Activated CD4-positive, alpha-beta T cell treated with anti-CD3 and anti-CD28 coated beads, Interleukin-2, Interleukin-6, amounts not matched to agents 100 ng/mL and 50 ng/mL, durations not matched to agents 16 hours and 8 hours (primary cell): ENCODE results near the gene LRAT.
"Not testable (repeated sequence)": the region's sequence is repeated elsewhere in the genome, so short reads cannot be mapped to it uniquely, and the experiment has no call there.

Experiments
- DNase-seq: peaks from one replicate; pipeline ENCODE4 v3.0.0-alpha.2; 2020

The LRAT gene

GRCh38 chr4:154743683-154744340, at the start of gene LRAT:
TSS of gene LRAT (plus strand) at chr4:154744000. CDS start at chr4:154744327, 327 bp downstream.
- peak; percentile 48 for DNase-seq

GRCh38 chr4:154707877-154708276, 35.9 kb upstream of the LRAT start:
- DNase-seq, result no peak

DNA sequence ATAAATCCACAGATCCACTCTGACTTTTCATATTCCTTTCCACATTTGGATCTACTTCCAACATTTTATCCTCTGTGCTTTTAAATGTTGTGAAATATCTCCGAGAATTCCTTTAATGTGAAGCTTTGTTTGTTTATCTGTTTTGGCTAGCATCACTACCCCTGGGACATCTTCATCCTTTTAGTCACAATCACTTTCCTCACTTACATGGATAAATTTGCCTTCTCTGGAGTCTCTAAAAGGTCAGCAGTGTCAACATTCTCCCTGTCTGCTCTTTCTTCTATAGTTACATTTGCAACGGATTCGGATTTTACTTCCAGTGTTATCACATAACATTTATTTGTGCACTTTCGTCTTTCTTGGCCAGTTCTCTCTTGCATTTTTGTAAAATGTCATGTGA, 34.2 kb upstream of the LRAT start:
- DNase-seq, result no peak

GRCh38 chr4:154711522-154711921, 32.3 kb upstream of the LRAT start:
- no peak for DNase-seq

GRCh38 chr4:154714339-154715040, 29.3 kb upstream of the LRAT start:
- DNase-seq, result no peak

DNA sequence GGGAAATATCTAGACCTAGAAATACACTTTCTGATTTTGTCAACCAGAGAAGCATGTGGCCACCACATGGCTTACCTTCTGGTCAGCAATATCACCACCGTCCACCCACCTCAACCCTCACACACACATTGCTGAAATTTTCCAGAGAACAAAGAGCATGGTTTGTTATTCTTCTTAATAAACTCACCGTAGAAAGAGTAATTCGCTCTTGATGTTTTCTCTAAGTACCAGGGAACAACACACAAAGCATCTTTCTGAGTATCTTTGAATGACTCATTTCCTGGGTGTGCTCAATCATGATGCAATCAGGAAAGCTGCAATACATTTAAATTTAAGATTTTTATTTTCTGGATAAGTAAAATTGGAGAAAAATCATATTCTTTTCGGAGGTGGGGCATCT, 24.7 kb upstream of the LRAT start:
- DNase-seq, result peak; percentile 29

DNA sequence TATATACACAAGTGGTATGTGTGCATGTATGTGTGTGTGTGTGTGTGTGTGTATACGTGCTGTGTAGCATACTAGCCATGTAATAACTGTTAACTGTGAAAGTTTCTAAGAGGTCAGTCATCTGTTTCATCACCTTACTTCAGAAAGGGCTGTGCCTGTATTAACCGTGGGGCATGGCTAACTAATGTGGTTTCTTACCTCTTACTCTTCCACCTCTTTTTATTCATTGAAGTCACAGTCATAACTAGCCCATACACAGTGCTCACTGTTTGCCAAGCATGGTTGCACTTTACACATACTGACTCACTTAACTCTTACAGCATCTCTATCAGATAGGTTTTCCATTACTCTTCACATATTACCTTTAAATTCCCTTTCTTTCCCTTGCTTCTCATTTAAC, 23.7 kb upstream of the LRAT start:
- peak; percentile 48 for DNase-seq

GRCh38 chr4:154720618-154721267, 23.1 kb upstream of the LRAT start:
- peak; percentile 9 for DNase-seq

DNA sequence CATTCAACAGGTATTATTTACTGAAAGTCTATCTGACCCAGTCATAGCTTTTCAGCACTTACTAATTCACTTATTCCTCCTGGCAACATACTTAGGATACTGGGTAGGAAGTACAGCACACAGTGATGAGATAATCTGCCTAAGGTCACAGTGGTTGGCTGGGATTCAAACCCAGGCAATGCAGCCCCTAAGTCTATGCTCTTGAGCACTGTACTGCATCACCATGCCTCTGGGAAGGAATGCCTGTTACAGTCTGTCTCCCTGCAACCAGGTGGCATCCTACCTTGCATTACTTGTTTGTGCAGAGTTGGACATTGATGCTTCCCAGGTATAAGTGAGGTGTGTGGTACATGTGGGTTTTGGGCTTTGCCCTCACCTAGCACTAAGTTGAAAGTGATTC, 21.5 kb upstream of the LRAT start:
- DNase-seq, result no peak

DNA sequence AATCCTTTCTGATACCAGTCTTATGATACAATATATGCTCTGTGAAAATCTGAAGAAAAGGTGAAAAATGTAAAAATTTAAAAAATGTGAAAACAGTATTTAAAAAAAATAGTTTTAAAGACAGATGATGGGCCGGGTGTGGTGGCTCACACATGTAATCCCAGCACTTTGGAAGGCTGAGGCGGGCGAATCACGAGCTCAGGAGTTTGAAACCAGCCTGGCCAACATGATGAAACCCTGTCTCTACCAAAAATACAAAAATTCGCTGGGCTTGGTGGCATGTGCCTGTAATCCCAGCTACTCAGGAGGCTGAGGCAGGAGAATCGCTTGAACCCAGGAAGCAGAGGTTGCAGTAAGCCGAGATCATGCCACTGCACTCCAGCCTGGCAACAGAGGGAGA, 20.2 kb upstream of the LRAT start:
- DNase-seq, result not testable (repeated sequence)

DNA sequence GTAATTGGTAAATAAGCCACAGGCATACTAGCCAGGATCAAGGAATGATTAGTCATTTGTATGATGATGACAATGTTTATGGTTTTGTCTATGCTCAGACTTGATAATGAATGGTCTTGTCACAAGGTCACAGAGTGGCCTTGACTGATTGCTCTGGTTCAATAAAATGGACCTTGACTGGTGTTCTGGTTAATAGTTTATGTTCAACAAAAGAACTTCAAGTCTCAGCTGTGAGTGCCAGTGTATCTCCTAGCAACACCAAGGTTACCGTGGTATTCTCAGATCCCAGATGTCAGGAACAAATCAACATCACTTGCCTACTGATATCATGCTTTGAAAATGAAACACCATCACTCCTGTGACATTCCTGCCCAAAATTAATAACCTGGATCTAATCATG, 16.3 kb upstream of the LRAT start:
- DNase-seq, result no peak

- DNase-seq, result no peak
Observed at GRCh38 chr4:154731756-154732155, 12.0 kb upstream of the LRAT start.

GRCh38 chr4:154732669-154733068, 11.1 kb upstream of the LRAT start:
- DNase-seq, result no peak

DNA sequence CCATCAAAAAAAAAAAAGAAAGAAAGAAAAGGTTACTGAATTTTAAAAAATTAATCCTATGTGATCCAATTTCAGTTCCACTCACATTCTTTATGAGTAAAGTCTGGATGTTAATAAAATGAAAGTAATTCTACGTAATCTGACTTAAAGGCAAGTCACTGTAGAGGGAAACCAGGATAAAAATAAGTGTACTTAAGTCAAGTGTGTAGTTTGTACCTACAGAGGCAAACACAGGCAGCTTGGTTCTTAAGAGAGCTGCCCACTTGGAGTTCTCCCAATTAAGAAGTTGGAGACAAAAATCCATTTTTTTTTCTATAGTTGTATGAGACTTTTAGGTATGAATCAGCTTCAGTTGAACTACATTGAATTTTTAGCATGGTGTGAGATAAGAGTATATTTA, 7.0 kb upstream of the LRAT start:
- no peak for DNase-seq

GRCh38 chr4:154738426-154738825, 5.4 kb upstream of the LRAT start:
- no peak for DNase-seq

GRCh38 chr4:154739111-154739510, 4.7 kb upstream of the LRAT start:
- DNase-seq, result no peak

DNA sequence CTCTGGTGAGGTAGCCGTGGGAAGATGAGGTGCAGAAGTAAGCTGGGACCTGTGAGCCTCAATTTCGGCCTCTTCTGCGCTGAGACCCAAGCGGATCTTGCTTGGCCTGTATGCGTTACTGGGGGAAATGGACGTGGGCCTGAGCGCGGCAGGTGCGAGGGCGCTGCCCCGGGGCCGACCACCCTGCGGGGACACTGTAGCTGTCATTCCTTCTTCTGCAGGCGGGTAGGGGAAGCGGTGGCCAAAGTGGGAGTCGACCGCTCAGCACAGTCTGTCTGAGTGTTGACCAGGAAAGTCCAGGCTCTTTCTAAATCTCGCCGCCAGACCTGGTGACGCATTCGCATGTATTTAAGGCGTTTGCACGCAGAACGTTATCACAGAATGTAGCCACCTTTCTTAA, 3.3 kb upstream of the LRAT start:
- DNase-seq, result no peak

GRCh38 chr4:154741131-154741665, 2.6 kb upstream of the LRAT start:
- no peak for DNase-seq

- DNase-seq, result no peak
Observed at GRCh38 chr4:154741922-154742850, 1.6 kb upstream of the LRAT start.

GRCh38 chr4:154744341-154744926, 634 bp downstream of the LRAT start:
- no peak for DNase-seq

DNA sequence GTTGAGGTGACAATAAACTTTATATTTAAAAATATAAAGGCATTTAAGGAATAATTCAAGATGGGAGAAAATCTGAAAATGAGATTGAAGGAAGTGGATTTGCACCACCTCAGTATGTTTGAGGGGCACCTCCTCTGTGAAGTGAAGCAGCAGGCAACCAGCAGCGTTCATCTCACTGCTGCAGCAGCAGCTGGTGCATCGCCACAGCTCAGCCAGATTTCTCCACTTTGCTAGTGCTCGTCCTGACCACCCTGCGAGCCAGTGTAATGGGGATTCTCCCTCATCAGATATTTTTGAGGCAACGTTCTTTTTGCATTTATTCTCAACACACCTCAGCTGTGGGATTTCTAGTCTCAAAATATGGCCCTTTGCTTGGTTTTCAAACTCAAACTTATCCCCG, 13.9 kb downstream of the LRAT start:
- no peak for DNase-seq

- DNase-seq, result no peak
Observed at GRCh38 chr4:154760895-154761294, 17.1 kb downstream of the LRAT start.
